Anterior cingulate cortex (tissue), 58 donors: ENCODE measurements around the gene GNB1.

ENCODE experiments used
- DNase-seq, 58 donors: peaks; one replicate each; lab custom pipeline; 2025; lab: John Stamatoyannopoulos, UW

The GNB1 gene

DNA sequence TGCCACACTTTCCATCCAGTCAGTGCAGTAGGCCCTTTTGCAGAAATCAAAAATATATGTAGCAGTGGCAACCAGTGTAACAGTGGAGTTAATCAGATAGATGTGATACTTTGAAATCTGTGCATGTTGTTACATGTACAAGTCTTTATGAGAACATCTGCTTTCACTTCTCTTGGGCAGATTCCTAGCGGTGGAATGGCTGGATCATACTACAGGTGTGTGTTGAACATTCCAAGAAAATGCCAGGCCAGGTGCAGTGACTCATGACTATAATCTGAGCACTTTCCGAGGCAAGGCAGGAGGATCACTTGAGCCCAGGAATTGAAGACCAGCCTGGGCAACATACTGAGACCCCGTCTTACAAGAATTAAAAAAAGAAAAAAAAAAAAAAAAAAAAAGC is 55.3 kb downstream of the GNB1 start:
- DNase-seq, result no peak

DNA sequence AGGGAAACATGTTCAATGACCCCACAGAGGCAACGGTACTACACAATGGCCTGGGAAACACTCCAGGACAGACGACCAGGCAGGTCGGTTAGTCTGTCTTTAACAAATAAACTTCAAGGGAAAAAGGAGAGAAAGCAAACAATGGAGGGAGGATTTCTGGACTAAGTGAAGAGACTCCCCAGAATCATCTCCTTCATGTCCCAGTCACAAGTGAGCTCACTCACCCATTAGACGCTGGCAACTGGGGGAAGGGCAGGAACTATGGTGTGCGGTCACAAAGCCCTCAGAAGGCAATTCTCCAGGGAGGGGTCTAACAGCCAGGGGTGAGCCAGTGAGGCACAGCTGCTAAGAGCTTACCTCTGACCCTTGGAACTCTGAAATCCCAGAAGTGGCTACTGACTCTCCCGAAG is 57.0 kb downstream of the GNB1 start:
- DNase-seq, result peak in 6 of 58 donors; percentile 14 to 48 (median 30)

DNA sequence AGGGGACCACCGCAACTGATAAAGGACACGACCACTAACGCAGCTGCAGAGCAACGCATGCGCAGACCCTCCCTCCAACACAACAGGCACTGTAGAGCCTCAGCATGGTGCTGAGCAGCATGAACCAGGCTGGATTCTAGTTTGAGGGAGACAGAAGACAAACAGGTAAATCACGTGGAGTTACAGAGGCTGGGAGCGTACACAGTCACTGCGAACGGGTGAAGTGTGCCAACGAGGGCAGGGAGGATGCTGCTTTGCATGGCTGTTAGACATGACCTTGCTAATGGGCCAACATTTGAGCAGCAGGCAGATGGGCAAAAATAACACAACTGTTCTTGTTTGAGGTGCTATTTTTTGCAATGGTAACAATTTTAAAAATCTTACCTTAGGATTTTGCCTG is 57.4 kb downstream of the GNB1 start:
- DNase-seq, result no peak

GRCh38 chr1:1832820-1833219 is 58.1 kb downstream of the GNB1 start:
- no peak for DNase-seq

DNA sequence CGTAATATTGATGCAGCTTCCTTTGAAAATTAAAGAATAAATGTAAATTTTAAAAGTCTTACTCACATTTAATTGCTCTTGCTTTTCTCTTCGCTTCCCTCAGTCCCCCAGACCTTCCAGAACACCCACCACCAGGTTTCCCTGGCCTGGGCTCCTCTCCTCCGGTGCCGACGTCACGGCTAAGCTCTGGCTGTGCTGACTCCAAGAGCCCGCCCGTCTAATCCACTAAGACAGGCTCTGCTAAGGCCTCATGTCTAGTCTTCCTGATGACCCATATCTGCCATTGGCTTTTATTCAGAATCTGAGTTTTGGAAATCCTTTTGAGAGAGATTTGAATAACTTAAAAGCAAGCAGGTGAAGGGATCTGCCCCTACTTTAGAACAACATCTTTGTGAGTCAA is 58.7 kb downstream of the GNB1 start:
- DNase-seq, result no peak

DNA sequence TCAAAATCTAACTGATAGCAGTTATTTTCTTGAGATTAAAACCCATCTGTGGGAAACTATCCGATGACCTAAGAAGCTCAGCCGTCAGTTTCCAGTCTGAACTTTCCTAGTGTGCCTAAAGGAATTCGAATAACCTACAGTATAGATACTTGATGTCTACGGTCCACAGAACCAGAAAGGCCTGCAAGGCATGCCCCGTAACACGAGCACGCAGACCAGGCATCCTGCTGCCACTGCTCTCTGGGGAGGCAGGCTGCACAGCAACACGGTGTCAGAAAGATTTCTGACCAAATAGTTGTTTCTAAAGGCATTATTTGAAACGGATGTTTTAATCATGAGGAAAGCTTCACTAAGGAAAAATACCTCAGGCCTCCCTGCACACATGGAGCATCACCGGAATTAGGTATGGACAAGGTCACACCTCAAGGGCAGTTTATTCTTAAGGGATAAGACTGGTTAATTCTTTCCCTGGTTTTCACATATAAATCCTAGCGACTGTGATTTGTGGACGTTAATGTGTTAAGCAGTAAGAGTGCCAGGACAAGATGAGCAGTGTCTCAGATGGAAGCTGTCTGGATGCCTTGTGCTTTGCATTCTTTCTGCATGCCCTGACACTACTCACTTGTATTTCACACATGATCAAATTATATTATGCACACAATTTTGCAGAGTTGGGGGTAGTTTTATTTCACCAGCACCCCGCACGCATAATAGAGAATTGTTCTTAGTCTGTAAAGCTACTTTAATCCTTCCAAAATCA is 63.6 kb downstream of the GNB1 start:
- no peak for DNase-seq

DNA sequence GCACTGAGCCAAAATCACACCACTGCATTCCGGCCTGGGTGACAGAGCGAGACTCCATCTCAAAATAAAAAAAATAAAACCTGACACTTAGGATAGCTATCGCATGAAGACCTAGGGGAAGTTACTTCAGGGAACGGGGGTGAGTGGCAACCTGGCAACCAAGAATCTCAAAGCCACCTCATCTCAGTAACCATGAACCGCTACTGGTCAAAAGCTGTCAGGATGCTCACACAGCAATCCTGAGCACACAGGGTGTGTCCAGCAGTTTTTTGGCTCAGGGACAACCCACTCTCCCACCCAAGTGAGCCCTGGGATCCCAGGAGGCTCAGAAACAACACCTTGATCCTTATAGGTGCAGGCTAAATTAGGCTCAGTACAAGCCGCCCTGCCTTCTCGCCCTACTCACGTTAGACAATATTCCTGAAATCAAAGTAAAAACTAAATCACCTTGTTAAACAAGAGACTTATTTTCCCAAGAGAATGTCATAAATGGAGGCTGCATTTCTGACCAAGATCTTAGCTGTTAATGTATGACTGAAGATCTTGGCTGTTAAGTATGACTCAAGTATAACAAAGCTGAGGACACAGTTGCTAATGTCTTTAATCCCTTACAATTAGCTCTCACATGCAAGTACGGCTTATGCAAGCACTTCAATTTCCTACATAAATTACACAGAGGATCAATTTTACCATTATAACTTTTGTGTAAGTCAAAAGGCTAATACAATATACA is 64.4 kb downstream of the GNB1 start:
- DNase-seq, result no peak

GRCh38 chr1:1825217-1825616 is 65.7 kb downstream of the GNB1 start:
- DNase-seq, result no peak

DNA sequence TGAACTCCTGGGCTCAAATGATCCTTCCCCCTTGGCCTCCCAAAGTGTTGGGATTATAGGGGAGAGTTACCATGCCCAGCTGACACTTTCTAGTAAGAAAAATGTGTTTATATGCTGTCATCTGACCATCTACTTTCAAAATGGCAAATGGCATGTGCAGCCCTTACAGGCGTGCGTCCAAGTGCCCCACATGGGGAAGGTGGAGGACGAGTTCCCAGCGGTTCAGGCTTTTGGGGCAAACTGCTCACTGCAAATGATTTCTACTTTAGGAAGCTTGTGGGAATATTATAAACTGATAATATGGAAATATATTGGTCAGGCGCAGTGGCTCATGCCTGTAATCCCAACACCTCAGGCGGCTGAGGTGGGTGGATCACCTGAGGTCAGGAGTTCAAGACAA is 71.1 kb downstream of the GNB1 start:
- no peak for DNase-seq

DNA sequence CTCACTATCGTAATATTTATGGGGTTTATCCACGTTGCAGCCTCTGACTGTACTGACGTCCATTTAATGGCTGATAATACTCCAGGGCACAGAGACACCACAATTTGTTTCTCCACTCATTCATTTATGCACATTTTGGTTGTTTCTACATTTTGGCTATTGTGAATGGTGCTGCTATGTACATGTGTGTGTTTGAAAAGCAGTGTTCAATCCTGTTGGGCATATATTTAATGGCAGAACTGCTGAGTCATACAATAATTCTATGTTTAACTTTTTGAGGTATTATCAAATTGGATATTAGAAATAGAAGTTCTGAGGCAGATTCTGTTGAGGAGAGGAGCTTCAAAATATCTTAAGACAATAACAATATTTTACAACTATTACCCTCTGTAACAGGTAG is 73.7 kb downstream of the GNB1 start:
- DNase-seq, result no peak

DNA sequence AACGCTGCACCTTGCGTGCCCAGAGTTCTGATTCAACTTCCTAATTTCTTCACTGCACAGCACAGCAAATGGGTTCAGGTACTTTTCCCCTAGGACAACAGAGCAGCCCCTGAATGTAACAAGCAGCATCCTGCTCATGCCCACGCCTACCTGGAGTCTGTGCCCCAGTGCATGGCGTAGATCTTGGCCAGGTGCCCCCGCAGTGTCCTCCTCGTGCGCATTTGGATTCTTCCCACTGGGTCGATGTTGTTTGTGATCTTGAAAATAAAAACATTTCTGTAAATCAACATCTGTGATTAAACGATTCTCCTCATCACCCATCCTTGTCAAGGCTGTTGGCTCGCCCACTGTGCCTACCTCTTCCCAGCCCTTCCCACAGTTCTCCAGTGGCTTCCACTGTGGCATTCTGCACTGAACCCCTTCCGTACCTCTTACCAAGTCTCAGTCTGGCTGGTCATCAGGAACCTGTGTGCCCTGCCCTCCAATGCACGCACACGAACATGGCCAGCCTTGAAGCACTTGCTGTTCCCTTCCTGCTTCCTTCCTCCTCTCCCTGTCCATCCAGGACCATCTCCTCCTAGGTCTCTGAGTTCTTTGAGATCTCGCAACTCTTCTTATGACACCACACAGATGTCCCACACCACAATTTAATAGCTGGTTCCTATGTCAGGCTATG is 75.1 kb downstream of the GNB1 start:
- no peak for DNase-seq

GRCh38 chr1:1809489-1809888 is 81.4 kb downstream of the GNB1 start:
- no peak for DNase-seq

GRCh38 chr1:1808206-1808605 is 82.7 kb downstream of the GNB1 start:
- DNase-seq, result no peak

DNA sequence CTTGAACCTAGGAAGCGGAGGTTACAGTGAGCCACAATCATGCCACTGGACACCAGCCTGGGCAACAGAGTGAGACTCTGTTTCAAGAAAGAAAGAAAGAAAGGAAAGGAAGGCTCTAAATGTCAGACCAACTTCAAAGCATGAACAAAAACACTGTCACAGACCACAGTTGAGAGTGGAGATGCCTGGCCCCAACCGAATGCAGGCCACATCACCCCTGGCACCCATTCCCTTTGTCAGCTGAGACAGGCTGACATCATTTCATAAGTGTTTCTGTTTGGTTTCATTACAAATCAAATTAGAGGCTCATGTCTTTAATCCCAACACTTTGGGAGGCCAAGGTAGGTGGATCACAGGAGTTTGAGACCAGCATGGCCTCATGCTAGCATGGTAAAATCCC is 84.0 kb downstream of the GNB1 start:
- peak in 5 of 58 donors; percentile 23 to 49 (median 27) for DNase-seq

- DNase-seq, result no peak
Observed at GRCh38 chr1:1804301-1804700, 86.6 kb downstream of the GNB1 start.

- DNase-seq, result no peak
Observed at GRCh38 chr1:1802871-1803270, 88.0 kb downstream of the GNB1 start.

- no peak for DNase-seq
Observed at GRCh38 chr1:1799716-1800115, 91.2 kb downstream of the GNB1 start.

- no peak for DNase-seq
Observed at GRCh38 chr1:1797731-1798341, 93.1 kb downstream of the GNB1 start.

DNA sequence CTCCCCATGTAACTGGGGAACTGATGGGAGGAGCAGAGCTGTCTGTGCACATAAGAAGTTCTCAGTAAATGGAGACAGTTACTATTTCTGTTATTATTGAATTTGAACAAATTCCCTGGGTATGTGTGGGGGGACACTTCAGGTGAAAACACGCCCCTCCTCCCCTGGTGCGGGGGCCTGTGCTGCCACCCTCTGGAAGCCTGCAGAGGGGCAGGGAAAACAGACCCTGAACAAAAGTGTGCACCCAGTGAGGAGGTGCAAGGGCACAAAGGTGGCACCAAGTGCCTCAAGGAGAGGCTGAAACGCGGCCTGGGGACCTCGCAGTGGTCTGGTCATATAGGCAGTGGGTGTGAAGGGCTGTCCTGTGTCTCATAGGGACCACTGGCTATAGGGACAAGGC is 94.4 kb downstream of the GNB1 start:
- DNase-seq, result no peak

GRCh38 chr1:1794999-1795398 is 95.9 kb downstream of the GNB1 start:
- no peak for DNase-seq
